Endothelial cell of umbilical vein (primary cell): ENCODE results near the gene TBC1D25. TPM values are rescaled to one million over a fixed set of nuclear protein-coding genes. Genes with fewer than 3 reads are reported as not detected.

ENCODE experiments used
- BruUV-seq: library from RNA; stranded (reverse); fragments of 400-500 nt; replicated peaks from 2 replicates; lab custom pipeline; 2021; lab: Mats Ljungman, UMichigan
- CTCF ChIA-PET: fragments of 300-600, 350-600 bp; sonication (Branson Sonifier 250); formaldehyde crosslinking; loops from one replicate; lab custom pipeline; 2021; ENCODE audit warnings: antibody characterized with exemption, inconsistent platforms; lab: Charles Lee
- POLR2A ChIA-PET: fragments of 300-600, 350-600 bp; sonication (Branson Sonifier 250); formaldehyde crosslinking; loops from one replicate; lab custom pipeline; 2021; ENCODE audit warnings: antibody characterized with exemption, inconsistent platforms; lab: Charles Lee
- DNase-seq: peaks from one replicate; pipeline ENCODE4 v3.0.0-alpha.2; 2011; ENCODE audit warnings: low read depth, low spot score
- FAIRE-seq: peaks from 2 replicates; lab custom pipeline; 2011; peaks lifted over from hg19 to GRCh38; lab: Jason Lieb, UNC
- H2AFZ ChIP-seq: 2 replicates; pipeline ENCODE4 v1.6.0; 2012; ENCODE audit warnings: low read depth, low read length, control low read depth, inconsistent platforms
- H3K27ac ChIP-seq: 2 replicates; pipeline ENCODE4 v1.5.1; 2011; ENCODE audit warnings: low read depth, mild to moderate bottlenecking, control low read depth, low read length, moderate library complexity; ENCODE audit not compliant: insufficient read depth
- H3K27me3 ChIP-seq, 2 experiments: 2 replicates each; pipeline versions ENCODE4 v1.6.0 to v1.6.1; 2011; ENCODE audit warnings: low read length in 2 of 2, mixed read lengths in 1 of 2; ENCODE audit not compliant: control insufficient read depth in 2 of 2, insufficient read depth in 2 of 2
- H3K36me3 ChIP-seq, 2 experiments: 2 replicates in 1 of 2; 3 replicates in 1 of 2; pipeline ENCODE4 v1.5.1; 2011; ENCODE audit warnings: low read length in 2 of 2, mild to moderate bottlenecking in 1 of 2, moderate library complexity in 1 of 2; ENCODE audit not compliant: control insufficient read depth in 2 of 2, insufficient read depth in 2 of 2; ENCODE audit errors: extremely low read depth in 1 of 2
- H3K4me1 ChIP-seq: 3 replicates; pipeline ENCODE4 v1.5.1; 2011; ENCODE audit warnings: mild to moderate bottlenecking, low read length; ENCODE audit not compliant: control insufficient read depth, insufficient read depth; ENCODE audit errors: extremely low read depth
- H3K4me2 ChIP-seq: 2 replicates; pipeline ENCODE4 v1.6.1; 2011; ENCODE audit warnings: low read length, control low read depth, mixed read lengths; ENCODE audit not compliant: insufficient read depth
- H3K4me3 ChIP-seq, 3 experiments: fragments of 200-600 bp in 1 of 3; sonication (generic), shearing (Covaris generic) in 1 of 3; replicated peaks in 1 of 3; 2 replicates each; pipeline ENCODE4 v1.5.1; 2011 to 2016; ENCODE audit warnings: control low read depth in 3 of 3, low read length in 3 of 3, mild to moderate bottlenecking in 2 of 3, inconsistent platforms in 1 of 3, low read depth in 1 of 3, moderate library complexity in 1 of 3; ENCODE audit not compliant: insufficient read depth in 1 of 3
- H3K79me2 ChIP-seq: 2 replicates; pipeline ENCODE4 v1.6.0; 2012; ENCODE audit warnings: low read length, inconsistent platforms; ENCODE audit not compliant: control insufficient read depth, insufficient read depth
- H3K9ac ChIP-seq: replicated peaks from 2 replicates; pipeline ENCODE3; 2011; ENCODE audit warnings: low read length, control low read depth; ENCODE audit not compliant: insufficient read depth; ENCODE audit errors: extremely low read depth
- H3K9me1 ChIP-seq: replicated peaks from 3 replicates; pipeline ENCODE4 v1.6.0; 2011; ENCODE audit warnings: mild to moderate bottlenecking, low read length; ENCODE audit not compliant: control insufficient read depth, insufficient read depth; ENCODE audit errors: extremely low read depth
- H3K9me3 ChIP-seq: replicated peaks from 2 replicates; pipeline ENCODE4 v1.5.1; 2012; ENCODE audit warnings: low read length, inconsistent platforms; ENCODE audit not compliant: control insufficient read depth, insufficient read depth
- H4K20me1 ChIP-seq: replicated peaks from 2 replicates; pipeline ENCODE3; 2011; ENCODE audit warnings: mild to moderate bottlenecking, low read length; ENCODE audit not compliant: control insufficient read depth, insufficient read depth; ENCODE audit errors: extremely low read depth
- EZH2 ChIP-seq: IDR thresholded peaks from 2 replicates; pipeline ENCODE4 v1.6.1; 2012; ENCODE audit warnings: borderline replicate concordance, low read depth, mild to moderate bottlenecking, moderate library complexity, low read length, inconsistent platforms; ENCODE audit not compliant: severe bottlenecking
- FOS ChIP-seq: IDR thresholded peaks from 2 replicates; pipeline ENCODE4 v1.6.1; 2011; ENCODE audit warnings: mild to moderate bottlenecking, low read length, moderate library complexity, borderline replicate concordance; ENCODE audit not compliant: insufficient read depth
- GATA2 ChIP-seq: IDR thresholded peaks from 2 replicates; pipeline ENCODE4 v1.7.0; 2011; ENCODE audit warnings: low read depth, mild to moderate bottlenecking, moderate library complexity, mixed read lengths, low read length; ENCODE audit not compliant: insufficient read length, insufficient read depth
- JUN ChIP-seq: IDR thresholded peaks from 2 replicates; pipeline ENCODE4 v1.6.1; 2011; ENCODE audit warnings: borderline replicate concordance, low read depth; ENCODE audit not compliant: insufficient read length, insufficient read depth
- MYC ChIP-seq: IDR thresholded peaks from one replicate; pipeline ENCODE4 v1.6.1; 2011; ENCODE audit warnings: mild to moderate bottlenecking, low read depth, low read length
- POLR2A ChIP-seq: IDR thresholded peaks from 2 replicates; pipeline ENCODE4 v1.6.1; 2012; ENCODE audit warnings: low read depth, mild to moderate bottlenecking, control low read depth, low read length
- POLR2AphosphoS5 ChIP-seq: IDR thresholded peaks from 2 replicates; pipeline ENCODE4 v1.6.1; 2012; ENCODE audit warnings: low read depth, mild to moderate bottlenecking, control low read depth, low read length, moderate library complexity; ENCODE audit not compliant: insufficient read depth
- dilution Hi-C: fragments of 300-500 bp; cut with MboI; formaldehyde crosslinking; loops from one replicate; pipeline ENCODE4 v1.15.0; 2019; ENCODE audit warnings: low sequenced_read_pairs; ENCODE audit not compliant: extremely low pct_ligation_motif_present
- intact Hi-C: fragments of 100-400 bp; cut with micrococcal nuclease; formaldehyde crosslinking; loops from one replicate; pipeline ENCODE4 v1.10.0; 2022
- polyA plus RNA-seq, 4 experiments: library from polyadenylated mRNA; depleted of rRNA in 3 of 4; stranded (reverse) in 3 of 4; unstranded in 1 of 4; fragments of >200 nt; gene quantifications; 2 replicates each; pipeline versions ENCODE4 v1.2.1 to v1.2.3, GENCODE V29; 2011 to 2012; ENCODE audit warnings: missing spikeins in 1 of 4
- total RNA-seq: library from RNA; stranded (reverse); gene quantifications from 2 replicates; pipeline ENCODE4 v1.2.3, GENCODE V29; 2021
- TF ChIP-seq, protein P1 (sequence below): IDR thresholded peaks from 2 replicates; pipeline ENCODE4 v1.6.1; 2011; ENCODE audit not compliant: insufficient read depth, insufficient read length
- TF ChIP-seq, protein P2 (sequence below), 2 donors: IDR thresholded peaks; 1 replicate in 1 of 2; 2 replicates in 1 of 2; pipeline ENCODE4 v1.5.1; 2011; ENCODE audit warnings: low read length in 2 of 2, mild to moderate bottlenecking in 2 of 2, moderate library complexity in 2 of 2, control low read depth in 1 of 2, inconsistent platforms in 1 of 2, low read depth in 1 of 2; ENCODE audit not compliant: insufficient read depth in 1 of 2; ENCODE audit errors: extremely low read depth in 1 of 2

Gene TBC1D25
- total and polyA plus RNA-seq, 2 donors (not counting 3 experiments of a cell fraction or from before 2014, with no cell fraction given) = 16.0 to 16.3 TPM

DNA sequence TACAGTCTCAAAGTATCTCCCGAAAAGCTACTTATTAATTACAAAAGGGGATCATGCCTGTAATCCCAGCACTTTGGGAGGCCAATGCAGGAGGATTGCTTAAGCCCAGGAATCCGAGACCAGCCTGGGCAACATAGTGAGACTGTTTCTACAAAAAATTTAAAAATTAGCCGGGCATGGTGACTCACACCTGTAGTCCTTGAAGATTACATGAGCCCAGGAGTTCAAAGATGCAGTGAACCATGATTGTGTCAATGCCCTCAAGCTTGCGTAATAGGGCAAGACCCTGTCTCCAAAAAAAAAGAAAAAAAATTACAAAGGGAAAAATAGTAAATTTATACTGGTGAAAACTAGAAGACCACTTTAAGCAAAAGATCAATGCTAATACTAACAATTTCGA lies 34.0 kb upstream of the TBC1D25 start:
- no peak overlapping the region for H3K27ac ChIP-seq
- dilution Hi-C loops = no loop called here
- intact Hi-C loops = no loop called here
- no peak overlapping the region for H3K4me2 ChIP-seq
- H3K9ac ChIP-seq = no peak overlapping the region
- FAIRE-seq (no peak), DNase-seq (no peak)
- H3K4me1 ChIP-seq = no peaks in the 10 kb centered on the region
- H3K36me3 ChIP-seq = no peaks in the 10 kb centered on the region
- TF ChIP-seq, protein P1, sequence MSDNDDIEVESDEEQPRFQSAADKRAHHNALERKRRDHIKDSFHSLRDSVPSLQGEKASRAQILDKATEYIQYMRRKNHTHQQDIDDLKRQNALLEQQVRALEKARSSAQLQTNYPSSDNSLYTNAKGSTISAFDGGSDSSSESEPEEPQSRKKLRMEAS = no peak
- no peak for TF ChIP-seq POLR2AphosphoS5
- TF ChIP-seq, protein P2, sequence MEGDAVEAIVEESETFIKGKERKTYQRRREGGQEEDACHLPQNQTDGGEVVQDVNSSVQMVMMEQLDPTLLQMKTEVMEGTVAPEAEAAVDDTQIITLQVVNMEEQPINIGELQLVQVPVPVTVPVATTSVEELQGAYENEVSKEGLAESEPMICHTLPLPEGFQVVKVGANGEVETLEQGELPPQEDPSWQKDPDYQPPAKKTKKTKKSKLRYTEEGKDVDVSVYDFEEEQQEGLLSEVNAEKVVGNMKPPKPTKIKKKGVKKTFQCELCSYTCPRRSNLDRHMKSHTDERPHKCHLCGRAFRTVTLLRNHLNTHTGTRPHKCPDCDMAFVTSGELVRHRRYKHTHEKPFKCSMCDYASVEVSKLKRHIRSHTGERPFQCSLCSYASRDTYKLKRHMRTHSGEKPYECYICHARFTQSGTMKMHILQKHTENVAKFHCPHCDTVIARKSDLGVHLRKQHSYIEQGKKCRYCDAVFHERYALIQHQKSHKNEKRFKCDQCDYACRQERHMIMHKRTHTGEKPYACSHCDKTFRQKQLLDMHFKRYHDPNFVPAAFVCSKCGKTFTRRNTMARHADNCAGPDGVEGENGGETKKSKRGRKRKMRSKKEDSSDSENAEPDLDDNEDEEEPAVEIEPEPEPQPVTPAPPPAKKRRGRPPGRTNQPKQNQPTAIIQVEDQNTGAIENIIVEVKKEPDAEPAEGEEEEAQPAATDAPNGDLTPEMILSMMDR (IDR thresholded peaks at IDR 0.05; ENCODE audit: extremely low read depth in 1 of 2, insufficient read depth in 1 of 2, low read depth in 1 of 2, low read length in 2 of 2) = no peak
- TF ChIP-seq JUN = no peak
- TF ChIP-seq EZH2 = no peak
- TF ChIP-seq MYC = no peak
- no peak for TF ChIP-seq GATA2
- TF ChIP-seq FOS = no peak
- no peak for TF ChIP-seq POLR2A
- BruUV-seq = no TSS peak
- H3K27me3 ChIP-seq = no peaks in the 10 kb centered on the region
- ChIA-PET POLR2A (no interaction called here), CTCF (no interaction called here)
- no peaks in the 10 kb centered on the region for H3K9me1 ChIP-seq
- H3K4me3 ChIP-seq = no peak overlapping the region
- H3K79me2 ChIP-seq = no peaks in the 10 kb centered on the region
- H2AFZ ChIP-seq = no peak overlapping the region
- no peaks in the 10 kb centered on the region for H4K20me1 ChIP-seq
- H3K9me3 ChIP-seq = no peaks in the 10 kb centered on the region
